ENCODE measurements around the gene ARAP1. TPM values are rescaled to one million over a fixed set of nuclear protein-coding genes. Genes with fewer than 3 reads are reported as not detected.

ARAP1 gene
- total RNA-seq, 2 donors from 2014 or later: 74.0 to 83.8 TPM

GRCh38 chr11:72706579-72706978 is 45.6 kb downstream of the ARAP1 start:
- H3K4me3 ChIP-seq: no peak overlapping the region
- no peaks in the 10 kb centered on the region for H3K9me3 ChIP-seq
- no peak overlapping the region for H3K27ac ChIP-seq
- DNase-seq (ENCODE audit: low spot score): no peak
- H3K4me1 ChIP-seq: peaks cover 0 to 30% of the 10 kb centered on the region in 2 donors
- H3K27me3 ChIP-seq: no peaks in the 10 kb centered on the region
- TF ChIP-seq CTCF (IDR thresholded peaks at IDR 0.05): no peak
- peaks cover 89% of the 10 kb centered on the region for H3K36me3 ChIP-seq

DNA sequence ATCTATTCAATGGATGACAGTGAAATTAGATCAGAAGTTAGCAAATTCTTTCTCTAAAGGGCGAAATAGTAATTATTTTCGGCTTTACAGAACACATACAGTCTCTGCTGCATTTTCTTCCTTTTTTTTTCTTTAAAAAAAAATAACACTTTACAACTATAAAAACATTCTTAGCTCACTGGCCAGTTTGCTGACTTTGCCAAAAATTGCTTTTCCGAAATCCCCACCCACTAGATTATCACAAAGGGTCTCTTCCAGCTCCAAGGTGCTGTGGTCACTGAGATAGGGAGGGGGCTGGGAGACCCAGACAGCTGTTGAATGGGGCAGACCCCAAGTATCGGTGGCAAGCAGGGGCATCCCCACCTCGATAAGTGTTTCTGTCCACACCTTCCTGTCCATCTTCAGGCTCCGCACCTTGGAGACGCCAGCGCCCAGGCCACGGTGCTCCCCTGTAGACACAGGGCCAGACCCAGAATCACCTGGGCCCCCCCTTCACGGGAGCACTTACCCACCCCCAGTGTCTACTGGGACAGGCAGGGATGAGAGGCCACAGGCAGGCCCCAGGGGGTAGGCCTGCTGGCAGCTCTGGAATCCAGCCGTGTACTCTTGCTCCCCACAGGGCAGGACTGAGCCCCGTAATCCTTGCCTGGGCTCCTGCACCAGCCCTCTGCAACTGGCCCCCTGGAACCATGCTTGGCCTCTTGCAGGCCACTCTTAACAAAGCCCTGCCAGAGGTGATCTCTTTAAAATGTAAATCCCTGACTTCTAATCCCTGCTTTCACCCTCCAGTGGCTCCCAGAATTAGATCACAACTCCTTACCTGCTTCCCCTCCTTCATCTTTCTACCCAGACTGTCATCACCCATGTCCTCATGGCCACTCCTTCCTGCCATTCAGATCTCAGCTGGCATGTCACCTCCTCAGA is 46.5 kb downstream of the ARAP1 start:
- H3K27me3 ChIP-seq: no peaks in the 10 kb centered on the region
- H3K27ac ChIP-seq: no peak overlapping the region
- no peak for TF ChIP-seq CTCF (IDR thresholded peaks at IDR 0.05)
- H3K9me3 ChIP-seq: no peaks in the 10 kb centered on the region
- H3K36me3 ChIP-seq: peaks cover 89% of the 10 kb centered on the region
- no peak for DNase-seq (ENCODE audit: low spot score)
- peaks cover 0 to 31% of the 10 kb centered on the region in 2 donors for H3K4me1 ChIP-seq
- no peak overlapping the region for H3K4me3 ChIP-seq

- no peak for TF ChIP-seq CTCF (IDR thresholded peaks at IDR 0.05)
- peaks cover 88% of the 10 kb centered on the region for H3K36me3 ChIP-seq
- H3K9me3 ChIP-seq: no peaks in the 10 kb centered on the region
- H3K27ac ChIP-seq: no peak overlapping the region
- no peak overlapping the region for H3K4me3 ChIP-seq
- no peaks in the 10 kb centered on the region for H3K27me3 ChIP-seq
- DNase-seq (ENCODE audit: low spot score): no peak
- H3K4me1 ChIP-seq: peaks cover 0 to 35% of the 10 kb centered on the region in 2 donors
Measured at GRCh38 chr11:72704783-72705265, 47.4 kb downstream of the ARAP1 start.

GRCh38 chr11:72704028-72704782 is 48.0 kb downstream of the ARAP1 start:
- DNase-seq (ENCODE audit: low spot score): no peak
- H3K27me3 ChIP-seq: no peaks in the 10 kb centered on the region
- no peak overlapping the region for H3K4me3 ChIP-seq
- peaks cover 0 to 35% of the 10 kb centered on the region in 2 donors for H3K4me1 ChIP-seq
- peaks cover 88% of the 10 kb centered on the region for H3K36me3 ChIP-seq
- H3K9me3 ChIP-seq: no peaks in the 10 kb centered on the region
- no peak for TF ChIP-seq CTCF (IDR thresholded peaks at IDR 0.05)
- peak overlapping the region; percentile 19 to 62 for H3K27ac ChIP-seq

DNA sequence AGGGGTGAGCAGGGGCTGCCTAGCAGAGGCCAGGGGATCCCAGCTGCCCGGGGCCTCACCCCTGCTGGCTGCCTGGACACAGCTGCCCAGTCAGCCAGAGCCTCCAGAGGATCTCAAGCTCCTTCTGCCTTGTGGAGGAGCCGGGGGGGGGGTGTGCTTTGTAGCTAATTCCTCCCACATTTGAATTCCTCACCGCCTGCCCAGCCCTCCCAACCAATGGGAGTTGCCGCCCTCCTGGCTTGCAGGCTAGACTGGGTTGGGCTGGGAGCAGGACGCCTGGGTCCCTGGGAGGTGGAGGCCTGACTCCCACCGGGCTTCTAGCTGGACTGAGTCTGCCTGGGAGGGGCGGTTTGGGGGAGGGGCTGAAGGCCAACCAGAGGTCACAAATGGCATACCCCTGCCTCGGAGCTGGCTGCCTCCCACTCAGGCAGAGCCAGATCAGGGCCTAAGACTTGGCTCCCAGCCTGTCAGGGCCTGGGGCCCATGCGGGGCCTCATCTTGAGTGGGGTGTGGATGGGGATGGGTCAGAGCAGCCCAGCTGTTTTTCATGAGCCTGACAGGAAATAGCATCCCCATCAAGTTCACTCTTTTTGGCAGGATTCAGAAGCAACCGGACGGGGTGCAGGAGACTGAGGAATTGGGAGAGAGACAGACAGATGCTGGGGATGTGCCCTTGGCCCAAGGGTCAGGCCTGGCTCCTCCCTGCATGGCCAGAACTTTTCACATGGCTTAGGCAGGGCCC is 48.8 kb downstream of the ARAP1 start:
- H3K4me1 ChIP-seq: peaks cover 0 to 35% of the 10 kb centered on the region in 2 donors
- H3K36me3 ChIP-seq: peaks cover 88% of the 10 kb centered on the region
- H3K27ac ChIP-seq: peak overlapping the region; percentile 31 to 62
- TF ChIP-seq CTCF (IDR thresholded peaks at IDR 0.05): no peak
- H3K4me3 ChIP-seq: peak overlapping the region in 1 of 2 donors; percentile 25
- H3K9me3 ChIP-seq: no peaks in the 10 kb centered on the region
- no peaks in the 10 kb centered on the region for H3K27me3 ChIP-seq
- DNase-seq (ENCODE audit: low spot score): peak; percentile 78

All from right atrium auricular region (tissue), 2 donors.